H1 (cell line): Measurements from ENCODE around the gene CIZ1. TPM values are rescaled to one million over a fixed set of nuclear protein-coding genes. Genes with fewer than 3 reads are reported as not detected.
A peak's percentile ranks its signal among the peaks of the same experiment; 100 is the strongest.

Experiments
- CTCF ChIA-PET: fragments of 300-600 bp; sonication (Branson Sonifier 250); formaldehyde crosslinking; loops from one replicate; lab custom pipeline; 2021; ENCODE audit not compliant: partially characterized antibody; lab: Charles Lee
- POLR2A ChIA-PET: fragments of 300-600 bp; sonication (Branson Sonifier 250); formaldehyde crosslinking; loops from one replicate; lab custom pipeline; 2021; ENCODE audit warnings: inconsistent platforms; ENCODE audit not compliant: partially characterized antibody; lab: Charles Lee
- DNase-seq, 2 experiments: peaks; one replicate each; pipeline versions ENCODE4 v3.0.0 to v3.0.0-alpha.2; 2010 to 2022; ENCODE audit warnings: low spot score in 2 of 2, low read depth in 1 of 2, mixed read lengths in 1 of 2
- FAIRE-seq: peaks from 2 replicates; lab custom pipeline; 2011; peaks lifted over from hg19 to GRCh38; lab: Jason Lieb, UNC
- H2AFZ ChIP-seq: 2 replicates; pipeline ENCODE4 v1.8.1; 2012; ENCODE audit warnings: low read length, inconsistent platforms
- H2AK5ac ChIP-seq: 2 replicates; pipeline ENCODE4 v1.6.1; 2013; ENCODE audit warnings: low read depth, low read length
- H2BK120ac ChIP-seq: replicated peaks from 2 replicates; pipeline ENCODE3; 2013; ENCODE audit warnings: low read depth, low read length, inconsistent platforms
- H2BK12ac ChIP-seq: 2 replicates; pipeline ENCODE4 v1.6.1; 2013; ENCODE audit warnings: low read depth, low read length
- H2BK15ac ChIP-seq: 2 replicates; pipeline ENCODE4 v1.6.1; 2013; ENCODE audit warnings: low read length
- H2BK20ac ChIP-seq: 2 replicates; pipeline ENCODE4 v1.6.1; 2013; ENCODE audit warnings: low read length
- H2BK5ac ChIP-seq: 2 replicates; pipeline ENCODE4 v1.6.1; 2013; ENCODE audit warnings: low read depth, low read length
- H3K14ac ChIP-seq: 2 replicates; pipeline ENCODE4 v1.6.1; 2013; ENCODE audit warnings: inconsistent platforms; ENCODE audit not compliant: insufficient read length
- H3K18ac ChIP-seq: 2 replicates; pipeline ENCODE4 v1.6.1; 2013; ENCODE audit warnings: low read length; ENCODE audit errors: extremely low read depth
- H3K23ac ChIP-seq: 2 replicates; pipeline ENCODE4 v1.6.1; 2013; ENCODE audit warnings: inconsistent platforms; ENCODE audit not compliant: insufficient read length
- H3K23me2 ChIP-seq: 2 replicates; pipeline ENCODE4 v1.6.1; 2013; ENCODE audit warnings: low read depth, low read length
- H3K27ac ChIP-seq: 2 replicates; pipeline ENCODE4 v1.6.1; 2011; ENCODE audit warnings: low read depth, low read length, inconsistent platforms
- H3K27me3 ChIP-seq, 4 experiments: replicated peaks in 1 of 4; 1 replicate in 1 of 4; 2 replicates in 3 of 4; pipeline versions ENCODE4 v1.6.1 to v1.8.1; 2011 to 2013; ENCODE audit warnings: low read length in 3 of 4, mild to moderate bottlenecking in 3 of 4, inconsistent platforms in 2 of 4, mixed read lengths in 2 of 4, moderate library complexity in 1 of 4; ENCODE audit not compliant: control insufficient read depth in 3 of 4, insufficient read depth in 3 of 4; ENCODE audit errors: extremely low read depth in 1 of 4
- H3K36me3 ChIP-seq, 4 experiments: 2 replicates each; pipeline versions ENCODE4 v1.6.1 to v1.8.1; 2011 to 2013; ENCODE audit warnings: mild to moderate bottlenecking in 4 of 4, low read length in 3 of 4, moderate library complexity in 2 of 4, control low read depth in 1 of 4, inconsistent platforms in 1 of 4; ENCODE audit not compliant: insufficient read depth in 4 of 4, control insufficient read depth in 2 of 4
- H3K4ac ChIP-seq: replicated peaks from 2 replicates; pipeline ENCODE3; 2013; ENCODE audit warnings: low read length, low read depth, mixed read lengths, inconsistent platforms; ENCODE audit not compliant: insufficient read length
- H3K4me1 ChIP-seq, 4 experiments: replicated peaks in 1 of 4; 1 replicate in 1 of 4; 2 replicates in 3 of 4; pipeline versions ENCODE4 v1.6.1 to v1.8.1; 2011 to 2013; ENCODE audit warnings: low read length in 3 of 4, inconsistent platforms in 2 of 4, mixed read lengths in 1 of 4; ENCODE audit not compliant: insufficient read depth in 4 of 4, control insufficient read depth in 3 of 4
- H3K4me2 ChIP-seq, 2 experiments: 2 replicates each; pipeline versions ENCODE4 v1.6.1 to v1.8.1; 2011 to 2013; ENCODE audit warnings: low read depth in 2 of 2, low read length in 2 of 2, control low read depth in 1 of 2, inconsistent platforms in 1 of 2, mild to moderate bottlenecking in 1 of 2; ENCODE audit not compliant: insufficient read depth in 1 of 2
- H3K4me3 ChIP-seq, 4 experiments: fragments of 200-600, 300-600 bp in 1 of 4; sonication (generic), shearing (Covaris generic), sonication (Bioruptor Twin) in 1 of 4; 2 replicates each; pipeline versions ENCODE4 v1.5.1 to v1.8.1; 2011 to 2016; ENCODE audit warnings: low read length in 4 of 4, low read depth in 3 of 4, control low read depth in 2 of 4, inconsistent platforms in 2 of 4, mild to moderate bottlenecking in 2 of 4, mixed read lengths in 1 of 4, moderate library complexity in 1 of 4; ENCODE audit not compliant: insufficient read depth in 2 of 4; ENCODE audit errors: extremely low read depth in 1 of 4
- H3K56ac ChIP-seq: replicated peaks from 2 replicates; pipeline ENCODE3; 2013; ENCODE audit warnings: low read depth, mild to moderate bottlenecking, mixed read lengths, low read length, inconsistent platforms; ENCODE audit not compliant: insufficient read length
- H3K79me1 ChIP-seq: 2 replicates; pipeline ENCODE4 v1.6.1; 2013; ENCODE audit warnings: low read depth, low read length, control low read depth
- H3K79me2 ChIP-seq, 2 experiments: 2 replicates each; pipeline versions ENCODE4 v1.6.1 to v1.8.1; 2012 to 2013; ENCODE audit warnings: low read length in 2 of 2, mild to moderate bottlenecking in 2 of 2, inconsistent platforms in 1 of 2; ENCODE audit not compliant: insufficient read depth in 2 of 2, control insufficient read depth in 1 of 2
- H3K9ac ChIP-seq, 4 experiments: replicated peaks in 1 of 4; 1 replicate in 1 of 4; 2 replicates in 3 of 4; pipeline versions ENCODE4 v1.6.1 to v1.8.1; 2011 to 2013; ENCODE audit warnings: low read depth in 3 of 4, low read length in 3 of 4, control low read depth in 2 of 4, mild to moderate bottlenecking in 2 of 4, moderate library complexity in 2 of 4, inconsistent platforms in 1 of 4; ENCODE audit errors: extremely low read depth in 1 of 4
- H3K9me3 ChIP-seq, 2 experiments: 2 replicates each; pipeline versions ENCODE4 v1.6.1 to v1.8.1; 2012 to 2013; ENCODE audit warnings: mild to moderate bottlenecking in 2 of 2, moderate library complexity in 2 of 2, control low read depth in 1 of 2, inconsistent platforms in 1 of 2, low read depth in 1 of 2, low read length in 1 of 2, mixed read lengths in 1 of 2; ENCODE audit not compliant: insufficient read depth in 2 of 2
- H4K20me1 ChIP-seq, 2 experiments: replicated peaks in 1 of 2; 2 replicates each; pipeline versions ENCODE3 to v1.8.1; 2011 to 2013; ENCODE audit warnings: inconsistent platforms in 2 of 2, low read length in 2 of 2, mild to moderate bottlenecking in 1 of 2; ENCODE audit not compliant: insufficient read depth in 2 of 2, control insufficient read depth in 1 of 2
- H4K5ac ChIP-seq: 2 replicates; pipeline ENCODE4 v1.6.1; 2013; ENCODE audit warnings: low read length, low read depth, mixed read lengths, inconsistent platforms; ENCODE audit not compliant: insufficient read length
- H4K8ac ChIP-seq: 2 replicates; pipeline ENCODE4 v1.8.0; 2013; ENCODE audit warnings: mild to moderate bottlenecking, moderate library complexity, low read length, inconsistent platforms; ENCODE audit not compliant: insufficient read depth; ENCODE audit errors: extremely low read depth
- H4K91ac ChIP-seq: replicated peaks from 2 replicates; pipeline ENCODE3; 2013; ENCODE audit warnings: low read length, mixed read lengths, inconsistent platforms; ENCODE audit not compliant: insufficient read length
- CTCF ChIP-seq, 3 experiments: IDR thresholded peaks; 1 replicate in 2 of 3; 2 replicates in 1 of 3; pipeline versions ENCODE4 v1.5.1 to v1.6.1; 2011; ENCODE audit warnings: low read length in 3 of 3, mild to moderate bottlenecking in 3 of 3, inconsistent platforms in 2 of 3, low read depth in 1 of 3, moderate library complexity in 1 of 3; ENCODE audit not compliant: insufficient read depth in 1 of 3; ENCODE audit errors: control extremely low read depth in 1 of 3
- EZH2 ChIP-seq: fragments of 200-600 bp; sonication (generic); IDR thresholded peaks from 2 replicates; pipeline ENCODE4 v1.7.1; 2012; ENCODE audit warnings: low read depth, mild to moderate bottlenecking, moderate library complexity, low read length, inconsistent platforms; ENCODE audit not compliant: severe bottlenecking
- GTF2F1 ChIP-seq: IDR thresholded peaks from 2 replicates; pipeline ENCODE4 v1.6.1; 2012; ENCODE audit warnings: low read depth, low read length, improper control_type of control experiment, borderline replicate concordance
- KDM4A ChIP-seq: IDR thresholded peaks from one replicate; pipeline ENCODE4 v1.7.1; 2012; ENCODE audit warnings: low read depth, mild to moderate bottlenecking, moderate library complexity, low read length, inconsistent platforms; ENCODE audit not compliant: severe bottlenecking
- POLR2AphosphoS5 ChIP-seq: IDR thresholded peaks from 2 replicates; pipeline ENCODE4 v1.6.1; 2011; ENCODE audit warnings: low read depth, low read length
- RAD21 ChIP-seq, 2 experiments: IDR thresholded peaks in 1 of 2; conservative IDR thresholded peaks in 1 of 2; 2 replicates each; pipeline ENCODE4 v1.6.1; 2011; ENCODE audit warnings: low read depth in 2 of 2, low read length in 2 of 2, improper control_type of control experiment in 1 of 2, inconsistent platforms in 1 of 2, mild to moderate bottlenecking in 1 of 2, moderate library complexity in 1 of 2
- WGBS, 2 experiments: shearing (Covaris generic) in 1 of 2; methylation state at CpG; one replicate each; pipeline versions ENCODE4 v1.1.6 to v1.1.7; 2013 to 2015; ENCODE audit warnings: low lambda C conversion rate in 2 of 2, mixed read lengths in 2 of 2, inconsistent platforms in 1 of 2, low coverage in 1 of 2, missing lambda C conversion rate in 1 of 2; ENCODE audit not compliant: insufficient replicate concordance in 2 of 2, insufficient coverage in 1 of 2, insufficient read length in 1 of 2; ENCODE audit errors: extremely low coverage in 1 of 2, missing lambda C conversion rate in 1 of 2; 5-methylcytosine and 5-hydroxymethylcytosine counted together
- polyA plus RNA-seq, 7 experiments: library from polyadenylated mRNA; depleted of rRNA in 3 of 7; stranded (reverse) in 5 of 7; unstranded in 2 of 7; fragments of >200 nt in 5 of 7; fragments of 200-250 nt in 2 of 7; gene quantifications; 1 replicate in 5 of 7; 2 replicates in 1 of 7; 4 replicates in 1 of 7; pipeline versions ENCODE4 v1.2.1 to v1.2.3, GENCODE V29; 2011 to 2013; ENCODE audit warnings: missing spikeins in 2 of 7, mixed read lengths in 2 of 7
- total RNA-seq: library from RNA; stranded (reverse); fragmentation: NEBNext Ultra II Directional; extraction: Animal tissue kit (Norgen Biotek cat#: 25700); gene quantifications from 2 replicates; pipeline ENCODE4 v1.2.1, GENCODE V29; 2021

The CIZ1 gene
- total and polyA plus RNA-seq, 2 of the 8 experiments (the other 6 are each of a cell fraction or from before 2014, with no cell fraction given): 66.0 to 107 TPM

- Histone ChIP-seq H2BK20ac (no peak overlapping the region), H4K8ac (no peak overlapping the region), H3K56ac (no peak overlapping the region), H3K36me3 (no peaks in the 10 kb centered on the region), H3K27me3 (no peaks in the 10 kb centered on the region), H4K91ac (no peak overlapping the region), H2AK5ac (peak overlapping the region; percentile 5; the same call in 1 of the 2 replicates), H3K18ac (no peak overlapping the region), H2BK120ac (no peak overlapping the region), H2AFZ (no peak overlapping the region), H4K20me1 (peaks cover 0 to 7% of the 10 kb centered on the region in 2 experiments), H3K23ac (no peak overlapping the region), H3K4me3 (no peak overlapping the region), H3K9me3 (no peaks in the 10 kb centered on the region), H3K27ac (no peak overlapping the region), H2BK12ac (no peak overlapping the region), H3K23me2 (peaks cover 6% of the 10 kb centered on the region; the same call in 1 of the 2 replicates), H3K14ac (no peak overlapping the region), H3K4ac (no peak overlapping the region), H2BK15ac (no peak overlapping the region), H3K4me1 (peaks cover 3 to 11% (median 9%) of the 10 kb centered on the region in 4 experiments; a peak in 6 of 7 replicates), H3K79me2 (peaks cover 0 to 3% of the 10 kb centered on the region in 2 experiments; a peak in 1 of 4 replicates), H3K9ac (no peak overlapping the region), H3K79me1 (no peaks in the 10 kb centered on the region; the same call in 1 of the 2 replicates), H3K4me2 (peak overlapping the region in 1 of 2 experiments; percentile 66; a peak in 2 of 4 replicates), H4K5ac (no peak overlapping the region), H2BK5ac (no peak overlapping the region)
- no peak for DNase-seq
- WGBS, 2 experiments: 89% methylated on average over 16 of the region's 16 CpGs; no CpG with 5 or more reads in 1 of the 2 experiments
- POLR2A ChIA-PET: interaction anchor here (2.2 kb wide), 1 partner anchor 9 kb away, joined by 7 read pairs; no protein-coding TSS in a partner anchor
- no peak for FAIRE-seq
- CTCF ChIA-PET: interaction anchor here (1.4 kb wide), 2 partner anchors 13 to 47 kb away, joined by 3 read pairs; no protein-coding TSS in a partner anchor
- TF ChIP-seq KDM4A (no peak), RAD21 (IDR thresholded peaks at IDR 0.05 in 1 of 2, conservative IDR thresholded peaks at IDR 0.05 in 1 of 2; ENCODE audit: low read depth in 2 of 2, low read length in 2 of 2) (peak in 1 of 2 experiments; percentile 19; a peak in 1 of 4 replicates), CTCF (IDR thresholded peaks at IDR 0.05; ENCODE audit: control extremely low read depth in 1 of 3, insufficient read depth in 1 of 3, low read depth in 1 of 3, low read length in 3 of 3) (peak in 2 of 3 experiments; percentile 5 to 20; a peak in 2 of 4 replicates), EZH2 (no peak), GTF2F1 (no peak), POLR2AphosphoS5 (no peak)
Measured at GRCh38 chr9:128205296-128205944, 14.0 kb upstream of the CIZ1 start.
